Measurements from ENCODE around the gene GHR. TPM values are rescaled to one million over a fixed set of nuclear protein-coding genes. Genes with fewer than 3 reads are reported as not detected.

The GHR gene
- total RNA-seq, 2 experiments from 2014 or later: not detected

- intact Hi-C loops (cut with micrococcal nuclease; ENCODE audit: unreplicated experiment): no loop called here
- H3K36me3 ChIP-seq (ENCODE audit: insufficient read depth, low read length): no peaks in the 10 kb centered on the region
- no peaks in the 10 kb centered on the region for H4K20me1 ChIP-seq (ENCODE audit: insufficient read depth, low read length)
- no peaks in the 10 kb centered on the region for H3K9me3 ChIP-seq (ENCODE audit: low read length)
- H3K4me2 ChIP-seq (ENCODE audit: low read length): no peak overlapping the region
- POLR2A ChIA-PET: interaction anchor here (0.7 kb wide), 2 partner anchors 8 to 398 kb away, joined by 3 read pairs; no protein-coding TSS in a partner anchor
- H3K4me1 ChIP-seq (ENCODE audit: insufficient read depth, low read length, poor library complexity, severe bottlenecking): no peaks in the 10 kb centered on the region
- CTCF ChIA-PET (ENCODE audit: unreplicated experiment): no interaction called here
- no peaks in the 10 kb centered on the region for H3K9me2 ChIP-seq (ENCODE audit: insufficient read depth, low read length)
- no peak overlapping the region for H2AFZ ChIP-seq (ENCODE audit: low read length)
- no peak for TF ChIP-seq EZH2phosphoT487 (IDR thresholded peaks at IDR 0.05; ENCODE audit: borderline replicate concordance, low read depth, low read length)
- no peak for TF ChIP-seq CTCF (conservative IDR thresholded peaks at IDR 0.05; ENCODE audit: low read length)
- H3K4me3 ChIP-seq (ENCODE audit: low read depth, low read length, poor library complexity, severe bottlenecking): no peak overlapping the region
- no TSS peak for BruUV-seq (replicated peaks)
- no peak for DNase-seq (ENCODE audit: low spot score)
- no peaks in the 10 kb centered on the region for H3K79me2 ChIP-seq (ENCODE audit: insufficient read depth, low read depth, low read length)
- H3K27ac ChIP-seq (ENCODE audit: low read depth, low read length, poor library complexity, severe bottlenecking): no peak overlapping the region
Observed at GRCh38 chr5:42517164-42517563, 93.9 kb downstream of the GHR start.

GRCh38 chr5:42518595-42519221, 95.5 kb downstream of the GHR start:
- no TSS peak for BruUV-seq (replicated peaks)
- intact Hi-C loops (cut with micrococcal nuclease; ENCODE audit: unreplicated experiment): no loop called here
- no peak for TF ChIP-seq CTCF (conservative IDR thresholded peaks at IDR 0.05; ENCODE audit: low read length)
- no peak for TF ChIP-seq EZH2phosphoT487 (IDR thresholded peaks at IDR 0.05; ENCODE audit: borderline replicate concordance, low read depth, low read length)
- CTCF ChIA-PET (ENCODE audit: unreplicated experiment): no interaction called here
- Histone ChIP-seq H3K27ac (ENCODE audit: low read depth, low read length, poor library complexity, severe bottlenecking) (no peak overlapping the region), H2AFZ (ENCODE audit: low read length) (no peak overlapping the region), H3K4me1 (ENCODE audit: insufficient read depth, low read length, poor library complexity, severe bottlenecking) (no peaks in the 10 kb centered on the region), H3K4me2 (ENCODE audit: low read length) (no peak overlapping the region), H3K79me2 (ENCODE audit: insufficient read depth, low read depth, low read length) (no peaks in the 10 kb centered on the region), H3K36me3 (ENCODE audit: insufficient read depth, low read length) (no peaks in the 10 kb centered on the region), H3K9me3 (ENCODE audit: low read length) (no peaks in the 10 kb centered on the region), H4K20me1 (ENCODE audit: insufficient read depth, low read length) (no peaks in the 10 kb centered on the region), H3K9me2 (ENCODE audit: insufficient read depth, low read length) (no peaks in the 10 kb centered on the region), H3K4me3 (ENCODE audit: low read depth, low read length, poor library complexity, severe bottlenecking) (no peak overlapping the region)
- POLR2A ChIA-PET: interaction anchor here (0.6 kb wide), 1 partner anchor 1878 kb away, joined by 3 read pairs; no protein-coding TSS in a partner anchor
- no peak for DNase-seq (ENCODE audit: low spot score)

GRCh38 chr5:42520203-42520602, 97.0 kb downstream of the GHR start:
- intact Hi-C loops (cut with micrococcal nuclease; ENCODE audit: unreplicated experiment): no loop called here
- Histone ChIP-seq H3K36me3 (ENCODE audit: insufficient read depth, low read length) (no peaks in the 10 kb centered on the region), H4K20me1 (ENCODE audit: insufficient read depth, low read length) (no peaks in the 10 kb centered on the region), H3K79me2 (ENCODE audit: insufficient read depth, low read depth, low read length) (no peaks in the 10 kb centered on the region), H3K4me2 (ENCODE audit: low read length) (no peak overlapping the region), H3K9me3 (ENCODE audit: low read length) (no peaks in the 10 kb centered on the region), H3K4me3 (ENCODE audit: low read depth, low read length, poor library complexity, severe bottlenecking) (no peak overlapping the region), H3K27ac (ENCODE audit: low read depth, low read length, poor library complexity, severe bottlenecking) (no peak overlapping the region), H2AFZ (ENCODE audit: low read length) (no peak overlapping the region), H3K4me1 (ENCODE audit: insufficient read depth, low read length, poor library complexity, severe bottlenecking) (no peaks in the 10 kb centered on the region), H3K9me2 (ENCODE audit: insufficient read depth, low read length) (no peaks in the 10 kb centered on the region)
- no peak for DNase-seq (ENCODE audit: low spot score)
- POLR2A ChIA-PET: no interaction called here
- CTCF ChIA-PET (ENCODE audit: unreplicated experiment): no interaction called here
- TF ChIP-seq CTCF (conservative IDR thresholded peaks at IDR 0.05; ENCODE audit: low read length) (no peak), EZH2phosphoT487 (IDR thresholded peaks at IDR 0.05; ENCODE audit: borderline replicate concordance, low read depth, low read length) (no peak)
- BruUV-seq (replicated peaks): no TSS peak
